Measurements from ENCODE around the gene ULK4. TPM values are rescaled to one million over a fixed set of nuclear protein-coding genes. Genes with fewer than 3 reads are reported as not detected.
"Not testable (repeated sequence)": the region's sequence is repeated elsewhere in the genome, so short reads cannot be mapped to it uniquely, and the experiment has no call there.

Gene ULK4
- total RNA-seq, 1 donor from 2014 or later: 5.1 TPM

DNA sequence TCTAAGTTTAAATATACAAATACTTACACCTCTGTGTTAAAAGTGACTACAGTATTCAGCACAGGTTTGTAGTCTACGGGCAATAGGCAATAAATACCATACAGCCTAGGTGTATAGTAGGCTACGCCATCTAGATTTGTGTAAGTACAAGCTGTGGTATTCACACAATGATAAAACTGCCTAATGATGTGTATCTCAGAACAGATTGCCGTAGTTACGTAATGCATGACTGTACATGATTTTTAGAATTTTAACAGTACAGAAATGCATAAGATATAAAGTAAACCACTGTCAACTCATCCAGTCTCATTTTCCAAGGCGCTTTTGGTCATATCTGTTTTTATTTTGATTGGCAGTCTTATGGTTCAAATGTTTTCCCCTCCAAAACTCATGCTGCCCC is 396.9 kb downstream of the ULK4 start:
- intact Hi-C loops (cut with DNase I): no loop called here
- DNase-seq (ENCODE audit: low spot score): no peak

DNA sequence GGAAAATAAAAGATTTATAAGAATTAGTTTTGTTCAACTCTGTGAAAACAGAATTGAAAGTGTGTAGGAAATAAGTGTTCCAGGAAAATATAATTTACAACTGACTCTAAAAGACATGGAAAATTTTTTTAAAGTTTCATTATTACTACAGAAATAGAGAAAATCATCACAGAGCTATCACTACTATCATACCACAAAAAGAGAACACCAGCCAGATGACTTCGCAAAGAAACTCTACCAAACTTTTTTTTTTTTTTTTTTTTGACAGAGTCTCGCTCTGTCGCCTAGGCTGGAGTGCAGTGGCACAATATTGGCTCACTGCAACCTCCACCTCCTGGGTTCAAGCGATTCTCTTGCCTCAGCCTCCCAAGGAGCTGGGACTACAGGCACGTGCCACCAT is 405.7 kb downstream of the ULK4 start:
- DNase-seq (ENCODE audit: low spot score); intact Hi-C loops (cut with DNase I): not testable (repeated sequence)

DNA sequence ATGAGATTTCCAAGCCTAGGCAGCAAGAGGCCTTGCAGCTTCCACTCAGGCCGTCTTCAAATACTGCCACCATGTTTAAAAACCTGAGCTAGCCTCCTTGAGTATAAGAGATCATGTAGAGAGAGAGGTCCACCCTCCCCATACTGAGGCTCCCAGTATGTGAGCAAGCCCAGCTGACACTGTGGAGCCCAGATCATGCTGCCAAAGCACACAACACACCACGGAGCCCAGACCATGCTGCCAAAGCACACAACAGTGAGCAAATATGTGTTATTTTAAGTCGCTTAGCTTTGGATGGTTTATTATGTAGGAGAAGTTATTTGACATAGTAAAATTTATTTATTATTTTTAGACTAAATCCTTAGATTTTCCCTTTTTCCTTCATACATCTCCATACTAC is 428.9 kb downstream of the ULK4 start:
- intact Hi-C loops (cut with DNase I): no loop called here
- no peak for DNase-seq (ENCODE audit: low spot score)

DNA sequence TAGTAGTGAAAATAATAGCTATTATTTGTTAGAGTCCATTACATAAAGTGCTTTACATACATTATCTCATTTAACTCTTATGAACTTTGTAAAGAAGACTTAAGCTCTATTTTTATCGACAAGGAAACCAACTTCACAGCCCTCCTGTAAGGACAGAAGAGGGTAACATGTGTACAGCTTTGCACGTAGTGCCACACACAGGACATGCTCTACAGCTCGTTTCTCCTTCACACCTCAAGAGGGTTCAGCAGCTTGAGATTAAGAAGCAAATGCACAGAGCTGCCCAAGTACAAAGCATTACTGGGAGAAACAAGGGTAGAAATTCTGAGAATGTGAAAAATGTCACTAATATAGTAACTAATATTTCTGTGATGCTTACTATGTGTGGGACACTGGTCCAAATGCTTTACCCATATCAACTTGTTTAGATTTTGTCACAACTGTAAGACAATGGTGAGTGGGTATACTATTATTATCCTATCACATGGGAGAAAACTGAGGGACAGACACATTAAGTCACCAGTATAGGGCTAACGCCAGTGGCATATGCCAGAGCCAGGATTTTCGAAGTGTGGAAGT is 434.8 kb downstream of the ULK4 start:
- DNase-seq (ENCODE audit: low spot score): no peak
- intact Hi-C loops (cut with DNase I): no loop called here

DNA sequence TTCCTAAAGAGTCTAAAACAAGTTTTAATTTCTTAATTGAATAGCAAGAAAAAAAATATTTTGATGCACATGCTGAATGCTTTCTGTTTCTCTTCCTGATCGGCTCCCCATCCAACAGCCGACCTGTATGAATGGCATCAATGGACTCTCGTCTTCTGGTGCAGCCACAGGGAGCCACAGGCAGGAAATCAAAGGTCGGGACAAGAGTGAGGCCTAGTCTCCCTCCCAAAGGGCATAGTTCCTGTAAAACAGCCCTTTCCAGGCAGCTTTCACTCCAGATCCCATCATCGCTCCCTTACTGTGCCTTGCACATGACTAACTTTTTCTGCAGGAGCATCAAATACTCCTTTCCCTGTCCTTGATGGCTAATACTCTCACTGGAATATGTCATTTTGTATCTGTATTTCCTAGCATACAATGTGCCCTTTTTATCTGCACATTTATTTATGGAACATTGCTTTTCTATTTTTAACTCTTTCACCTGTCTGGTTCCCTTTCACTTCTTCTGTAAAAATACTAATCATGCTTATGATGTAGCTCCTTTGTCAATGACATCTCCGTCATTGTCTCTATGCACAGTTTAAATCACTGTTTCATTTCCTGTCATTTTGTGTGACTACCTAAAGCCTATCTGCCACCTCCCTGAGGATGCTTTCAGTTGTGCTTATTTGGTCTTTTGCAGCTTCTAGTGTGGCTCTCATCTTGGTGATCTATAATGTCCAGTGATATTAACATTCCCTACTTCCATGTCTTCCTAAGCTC is 436.4 kb downstream of the ULK4 start:
- intact Hi-C loops (cut with DNase I): no loop called here
- no peak for DNase-seq (ENCODE audit: low spot score)

DNA sequence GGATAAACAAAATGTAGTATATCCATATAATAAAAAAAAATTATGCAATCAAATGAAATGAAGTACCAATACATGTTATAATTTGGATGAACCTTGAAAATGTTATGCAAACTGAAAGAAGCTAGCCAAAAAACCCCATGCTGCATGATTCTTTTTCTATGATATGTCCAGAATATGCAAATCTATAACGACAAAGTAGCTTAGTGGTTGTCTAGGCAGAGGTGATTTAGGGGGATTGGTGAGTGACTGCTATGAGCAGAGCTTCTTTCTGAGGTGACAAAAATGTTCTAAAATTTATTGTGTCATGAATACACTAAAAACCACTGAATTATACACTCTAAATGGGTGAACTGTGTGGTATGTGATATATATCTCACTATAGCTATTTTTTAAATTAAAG is 438.0 kb downstream of the ULK4 start:
- no peak for DNase-seq (ENCODE audit: low spot score)
- intact Hi-C loops (cut with DNase I): no loop called here

DNA sequence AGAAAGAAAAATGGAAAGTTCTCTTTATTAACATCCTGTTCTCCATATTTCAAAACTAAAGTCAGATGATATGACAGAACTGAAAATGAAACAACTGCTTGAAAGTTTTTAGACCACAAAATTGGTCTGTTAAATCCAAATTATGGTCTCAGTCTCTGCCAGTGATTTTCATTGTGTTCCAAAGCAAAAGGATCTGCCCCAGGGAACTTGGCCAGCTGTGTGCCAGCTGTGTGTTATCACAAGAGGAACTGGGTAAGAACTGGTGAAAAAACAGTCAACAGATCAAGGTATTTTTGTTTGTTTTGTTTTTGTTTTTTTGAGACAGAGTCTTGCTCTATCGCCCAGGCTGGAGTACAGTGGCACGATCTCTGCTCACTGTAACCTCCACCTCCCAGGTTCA is 439.3 kb downstream of the ULK4 start:
- intact Hi-C loops (cut with DNase I): no loop called here
- no peak for DNase-seq (ENCODE audit: low spot score)

DNA sequence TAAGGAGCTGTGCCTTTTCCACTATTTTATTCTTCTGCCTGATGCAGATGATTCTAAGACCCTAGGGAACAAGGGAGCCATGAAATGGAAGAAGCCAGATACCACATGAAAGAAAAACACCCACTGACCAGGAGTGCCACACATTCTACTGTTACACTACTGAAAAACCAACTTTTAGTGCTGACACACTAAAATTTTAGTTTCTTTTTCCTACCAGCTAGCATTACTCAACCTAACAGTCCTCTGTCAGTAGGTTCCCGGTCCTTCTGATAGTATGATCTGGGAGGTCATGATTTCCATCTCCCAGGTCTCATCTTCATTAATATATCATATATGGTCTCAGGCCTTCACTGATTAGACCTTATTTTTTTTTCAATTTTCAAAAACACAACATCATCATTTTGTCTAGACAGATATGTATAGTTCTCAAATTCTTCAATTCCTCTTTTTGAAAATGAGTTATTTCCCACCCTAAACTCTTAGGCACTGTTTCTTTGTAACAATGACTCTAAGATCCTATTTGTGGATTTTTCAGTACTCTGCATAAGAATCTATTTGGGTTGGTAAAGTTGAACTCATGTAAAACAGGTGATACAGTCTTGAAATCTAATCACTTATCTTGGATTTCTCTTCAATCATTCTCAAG is 440.8 kb downstream of the ULK4 start:
- intact Hi-C loops (cut with DNase I): no loop called here

DNA sequence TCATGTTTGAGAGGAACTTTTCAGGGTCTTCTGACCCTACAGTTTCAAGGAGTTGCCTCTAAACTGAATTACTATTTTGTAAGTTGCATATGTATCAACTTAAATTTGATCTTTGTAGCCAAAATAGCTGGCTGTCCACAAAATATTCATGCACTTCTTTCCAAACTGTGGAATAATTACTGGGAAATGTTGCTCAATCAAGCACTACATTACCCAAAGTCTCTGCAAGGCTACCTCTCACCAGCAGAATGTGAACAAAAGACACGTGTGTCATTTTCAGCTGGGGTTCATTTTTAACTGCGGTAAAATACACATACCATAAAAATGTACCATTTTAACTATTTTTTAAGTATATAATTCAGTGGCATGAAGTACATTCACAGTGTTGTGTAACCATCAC is 442.2 kb downstream of the ULK4 start:
- intact Hi-C loops (cut with DNase I): no loop called here
- DNase-seq (ENCODE audit: low spot score): no peak

More for the DNA sequence above, 440.8 kb downstream of the ULK4 start:
- no peak for DNase-seq (ENCODE audit: low spot score)

DNA sequence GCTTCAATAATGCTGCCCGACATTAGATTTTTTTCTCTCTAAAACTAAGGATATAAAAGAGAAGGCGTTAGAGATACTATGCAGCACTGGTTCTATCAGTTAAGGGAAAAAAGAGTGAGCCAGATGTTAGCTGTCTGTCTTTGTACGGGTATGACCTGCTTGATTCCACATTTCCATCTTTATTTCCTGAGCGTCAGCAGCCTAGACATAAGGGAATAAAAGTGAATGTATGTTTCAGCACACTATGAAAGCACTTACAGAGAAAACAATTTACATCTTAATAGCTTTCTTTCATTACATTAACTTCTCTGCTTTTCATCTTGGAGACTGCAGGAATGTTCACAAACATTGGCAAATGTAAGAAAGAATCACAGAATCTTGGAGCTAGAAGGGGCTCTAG is 443.3 kb downstream of the ULK4 start:
- DNase-seq (ENCODE audit: low spot score): no peak
- intact Hi-C loops (cut with DNase I): no loop called here

DNA sequence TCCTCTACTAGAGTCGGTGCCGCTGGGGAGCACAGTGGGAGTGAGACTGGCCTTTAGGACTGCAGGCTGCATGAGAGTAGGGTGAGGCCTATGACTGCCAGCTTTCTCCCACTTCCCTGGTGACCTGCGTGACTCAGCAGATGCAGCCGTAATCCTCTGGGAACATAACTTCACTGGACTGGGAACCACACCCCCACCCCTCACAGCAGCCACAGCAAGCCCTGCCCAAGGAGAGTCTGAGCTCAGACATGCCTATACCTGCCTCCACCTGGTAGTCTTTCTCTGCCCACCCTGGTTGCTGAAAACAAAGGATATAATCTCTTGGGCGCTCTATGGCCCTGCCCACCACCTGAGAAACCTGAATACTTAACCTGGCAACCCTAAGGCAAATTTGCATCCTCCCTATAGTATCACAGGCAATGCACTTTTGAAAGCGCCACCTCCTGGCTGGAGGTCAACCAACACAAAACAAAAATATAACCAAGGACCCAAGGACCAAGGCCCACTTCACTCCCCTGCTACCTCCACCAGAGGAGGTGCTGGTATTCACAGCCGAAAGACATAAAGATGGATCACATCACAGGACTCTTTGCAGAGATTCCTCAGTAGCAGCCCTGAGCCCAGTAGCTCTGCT is 453.7 kb downstream of the ULK4 start:
- intact Hi-C loops (cut with DNase I): no loop called here
- no peak for DNase-seq (ENCODE audit: low spot score)

DNA sequence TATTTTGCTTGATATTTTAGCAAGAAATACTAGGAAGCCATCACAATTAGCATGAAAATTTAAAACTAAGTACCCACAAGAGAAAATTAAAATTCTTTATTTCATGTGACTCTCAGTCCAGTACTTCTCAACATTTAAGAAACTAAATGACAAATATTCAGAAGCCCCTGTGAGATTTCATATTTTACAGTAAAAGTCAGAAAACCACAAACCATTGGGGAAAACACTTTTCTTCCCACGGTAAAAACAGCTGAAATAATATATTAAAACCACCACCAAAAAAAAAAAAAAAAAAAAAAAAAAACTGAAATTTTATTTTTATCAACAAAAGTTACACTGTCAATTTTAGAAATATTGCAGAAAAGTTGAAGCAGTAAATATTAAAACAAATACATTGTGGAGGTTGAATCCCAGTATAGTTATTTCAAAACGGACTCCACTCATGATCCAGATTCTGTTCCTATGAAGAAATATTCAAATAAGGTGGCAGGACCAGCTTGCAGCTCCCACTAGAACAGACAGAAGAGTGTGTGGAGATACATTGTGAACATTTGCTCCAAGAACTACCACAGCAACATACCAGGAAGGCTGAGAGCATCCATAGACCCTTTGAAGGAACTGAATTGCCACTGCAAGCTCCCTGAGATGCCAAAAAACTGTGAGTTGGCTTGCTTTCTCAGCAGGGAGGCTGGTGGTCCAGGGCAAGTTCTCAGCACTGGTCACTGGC is 454.4 kb downstream of the ULK4 start:
- DNase-seq (ENCODE audit: low spot score): no peak

DNA sequence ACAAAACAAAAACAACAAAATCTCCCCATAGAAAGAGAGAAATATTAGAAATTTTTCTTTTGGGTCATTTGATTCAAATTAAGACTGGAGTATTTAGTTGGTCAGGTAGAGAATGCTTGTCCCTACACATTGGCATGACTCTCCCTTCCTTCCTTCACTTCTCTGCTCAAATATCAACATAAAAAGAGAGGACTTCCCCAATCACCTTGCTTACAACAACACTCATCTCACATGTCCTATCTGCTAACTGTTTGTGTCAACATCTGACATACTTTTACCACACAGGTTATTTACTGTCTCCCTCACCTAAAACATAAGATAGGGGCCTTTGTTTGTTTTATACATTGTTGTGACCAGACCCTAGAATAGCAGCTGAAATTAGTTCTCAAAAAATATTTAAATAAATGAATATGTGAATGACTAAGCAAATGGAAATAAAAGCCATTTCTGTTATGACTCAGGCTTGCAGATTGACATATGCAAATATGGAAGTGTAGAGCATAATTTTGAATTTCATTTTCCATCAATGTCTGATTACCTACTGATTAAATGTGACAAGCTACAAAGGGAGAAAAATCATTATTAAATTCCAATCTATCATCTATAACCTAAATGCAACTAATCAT is 457.8 kb downstream of the ULK4 start:
- DNase-seq (ENCODE audit: low spot score): no peak
- intact Hi-C loops (cut with DNase I): no loop called here

More for the DNA sequence above, 454.4 kb downstream of the ULK4 start:
- intact Hi-C loops (cut with DNase I): no loop called here

DNA sequence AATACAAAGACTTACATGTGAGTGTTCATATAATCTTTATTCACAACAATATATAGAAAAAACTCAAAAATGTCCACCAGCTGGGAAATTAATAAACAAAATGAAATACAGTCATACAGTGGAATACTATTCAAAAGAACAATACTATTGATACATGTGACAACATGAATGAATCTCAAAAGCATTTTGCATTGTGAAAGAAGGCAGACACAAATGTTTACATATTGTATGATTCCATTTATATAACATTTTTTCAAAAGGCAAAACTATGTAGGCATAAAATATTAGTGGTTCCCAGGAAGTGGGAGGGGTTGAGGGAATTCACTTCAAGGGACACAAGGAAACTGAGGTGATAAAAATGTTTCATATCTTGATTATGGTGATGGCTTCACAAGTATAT is 459.4 kb downstream of the ULK4 start:
- DNase-seq (ENCODE audit: low spot score): no peak
- intact Hi-C loops (cut with DNase I): no loop called here

DNA sequence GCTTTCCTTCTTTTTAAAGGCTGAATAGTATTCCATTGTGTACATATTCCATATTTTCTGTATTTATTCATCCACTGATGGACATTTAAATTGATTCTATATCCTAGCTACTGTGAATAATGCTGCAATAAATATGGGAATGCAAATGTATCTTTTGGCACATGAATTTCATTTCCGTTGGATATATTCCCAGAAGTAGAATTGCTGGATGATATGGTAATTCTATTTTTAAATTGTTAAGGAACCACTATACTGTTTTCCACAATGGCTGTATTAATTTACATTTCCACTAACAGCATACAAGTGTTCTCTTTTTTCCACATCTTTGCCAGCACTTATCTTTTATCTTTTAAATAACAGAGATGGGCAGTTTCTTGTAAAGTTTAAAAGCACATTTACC is 459.9 kb downstream of the ULK4 start:
- intact Hi-C loops (cut with DNase I): no loop called here
- DNase-seq (ENCODE audit: low spot score): no peak

DNA sequence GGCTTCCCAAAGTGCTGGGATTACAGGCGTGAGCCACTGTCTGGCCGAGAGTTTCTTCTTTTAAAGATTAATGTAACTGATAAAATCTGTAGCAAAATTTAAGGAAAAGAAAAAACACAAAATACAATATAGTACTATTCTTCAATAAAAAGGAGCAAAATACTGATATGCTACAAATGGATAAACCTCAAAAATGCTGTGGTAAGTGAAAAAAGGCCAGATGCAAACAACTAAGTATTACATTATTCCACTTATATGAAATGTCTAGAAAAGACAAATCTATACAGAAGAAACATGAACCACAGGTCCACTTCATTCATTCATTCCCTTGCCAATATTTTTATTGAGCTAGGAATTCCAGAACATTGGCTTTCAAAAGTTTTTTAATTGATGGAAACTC is 463.1 kb downstream of the ULK4 start:
- no peak for DNase-seq (ENCODE audit: low spot score)
- intact Hi-C loops (cut with DNase I): no loop called here

DNA sequence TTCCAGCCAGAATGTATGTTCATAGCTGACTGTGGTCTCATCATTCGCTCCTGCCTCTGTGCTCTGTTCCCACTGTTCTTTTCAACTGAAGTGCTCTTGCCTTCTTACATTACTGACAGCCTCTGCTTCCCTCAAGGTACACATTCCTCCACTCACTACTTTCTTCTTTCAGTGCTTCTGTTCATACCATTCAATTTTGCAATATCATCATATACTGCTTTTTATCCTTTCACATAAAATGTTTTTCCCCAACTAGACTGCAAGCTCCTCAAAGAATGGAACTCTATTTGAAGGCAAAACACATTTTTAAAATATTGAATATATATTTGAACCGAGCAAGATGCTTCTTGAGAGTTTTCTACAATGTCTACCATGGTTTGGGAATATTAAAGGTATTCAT is 471.5 kb downstream of the ULK4 start:
- DNase-seq (ENCODE audit: low spot score): no peak
- intact Hi-C loops (cut with DNase I): no loop called here

DNA sequence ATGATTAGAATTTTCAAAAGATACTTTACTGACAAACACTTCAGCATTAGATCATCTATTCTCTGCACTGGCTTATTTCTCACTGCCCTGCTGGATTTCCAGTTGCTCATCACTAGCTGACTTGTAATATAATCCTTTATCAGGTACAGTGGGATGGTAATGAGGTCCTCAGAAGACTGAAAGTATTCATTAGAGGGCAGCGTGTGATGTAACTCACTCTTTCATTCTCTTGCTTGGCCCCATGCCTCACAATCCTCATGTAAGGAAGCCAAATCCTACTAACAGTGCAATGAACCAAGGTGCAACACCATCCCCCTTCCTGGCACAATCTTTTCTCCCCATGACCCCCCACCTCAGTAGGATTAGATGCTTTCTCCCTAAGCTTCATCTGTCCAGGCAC is 472.7 kb downstream of the ULK4 start:
- intact Hi-C loops (cut with DNase I): no loop called here

DNA sequence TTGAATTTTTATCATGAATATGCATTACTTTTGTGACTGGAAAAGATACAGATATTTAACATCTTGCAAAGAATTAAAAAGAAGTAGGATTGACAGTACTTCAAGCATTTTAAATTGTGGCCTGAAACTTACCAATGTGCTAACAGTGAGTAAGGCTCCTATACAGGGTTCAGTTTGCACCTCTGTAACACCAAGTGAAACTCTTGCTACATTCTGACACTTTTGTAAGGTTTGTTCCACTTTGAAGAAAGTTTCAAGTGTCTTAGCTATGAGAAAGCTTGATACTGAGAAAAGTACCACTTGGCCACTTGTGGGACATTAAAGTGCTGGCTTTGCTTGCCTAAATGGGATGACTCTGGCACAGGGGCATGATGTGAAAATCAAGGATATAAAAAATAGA is 473.4 kb downstream of the ULK4 start:
- no peak for DNase-seq (ENCODE audit: low spot score)
- intact Hi-C loops (cut with DNase I): no loop called here

More for the DNA sequence above, 472.7 kb downstream of the ULK4 start:
- no peak for DNase-seq (ENCODE audit: low spot score)

DNA sequence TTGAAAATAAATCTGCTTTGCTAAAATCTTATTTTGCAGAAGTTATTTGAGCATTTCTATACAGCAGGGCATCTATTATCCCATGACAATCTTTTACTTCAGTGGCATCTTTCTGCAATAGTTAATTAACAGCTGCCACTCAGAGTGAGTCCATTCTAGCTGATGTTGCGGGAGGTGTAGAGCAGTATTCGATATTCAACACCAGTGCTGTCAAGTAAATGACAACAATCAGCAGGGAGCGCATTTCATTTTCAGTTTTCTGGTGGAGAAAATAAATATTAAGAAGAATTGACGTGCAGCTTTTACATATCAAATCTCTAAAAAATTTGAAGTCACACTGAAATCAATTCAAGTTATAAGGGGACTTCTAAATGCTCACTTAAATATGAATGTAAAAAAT is 476.4 kb downstream of the ULK4 start:
- no peak for DNase-seq (ENCODE audit: low spot score)
- intact Hi-C loops (cut with DNase I): no loop called here
